Measurements from ENCODE around the gene FAM50A.
"Not testable (repeated sequence)": the region's sequence is repeated elsewhere in the genome, so short reads cannot be mapped to it uniquely, and the experiment has no call there.

FAM50A gene, protein sequence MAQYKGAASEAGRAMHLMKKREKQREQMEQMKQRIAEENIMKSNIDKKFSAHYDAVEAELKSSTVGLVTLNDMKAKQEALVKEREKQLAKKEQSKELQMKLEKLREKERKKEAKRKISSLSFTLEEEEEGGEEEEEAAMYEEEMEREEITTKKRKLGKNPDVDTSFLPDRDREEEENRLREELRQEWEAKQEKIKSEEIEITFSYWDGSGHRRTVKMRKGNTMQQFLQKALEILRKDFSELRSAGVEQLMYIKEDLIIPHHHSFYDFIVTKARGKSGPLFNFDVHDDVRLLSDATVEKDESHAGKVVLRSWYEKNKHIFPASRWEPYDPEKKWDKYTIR

GRCh38 chrX:154443992-154444754, at the start of gene FAM50A:
Gene FAM50A, plus strand, starts transcription at chrX:154444141. Its CDS starts 95 bp downstream, at chrX:154444236.
- peak; percentile 82 for DNase-seq

DNA sequence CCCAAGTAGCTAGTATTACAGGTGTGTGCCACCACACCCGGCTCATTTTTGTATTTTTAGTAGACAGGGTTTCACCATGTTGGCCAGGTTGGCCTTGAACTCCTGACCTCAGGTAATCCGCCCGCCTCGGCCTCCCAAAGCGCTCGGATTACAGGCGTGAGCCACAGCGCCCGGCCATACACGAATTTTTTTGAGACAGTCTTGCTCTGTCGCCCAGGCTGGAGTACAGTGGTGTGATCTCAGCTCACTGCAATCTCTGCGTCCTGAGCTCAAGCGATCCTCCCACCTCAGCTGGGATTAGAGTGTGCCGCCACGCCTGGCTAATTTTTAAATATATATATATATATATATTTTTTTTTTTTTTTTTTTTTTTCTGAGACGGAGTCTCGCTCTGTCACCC, 47.6 kb upstream of the FAM50A start:
- DNase-seq: not testable (repeated sequence)

DNA sequence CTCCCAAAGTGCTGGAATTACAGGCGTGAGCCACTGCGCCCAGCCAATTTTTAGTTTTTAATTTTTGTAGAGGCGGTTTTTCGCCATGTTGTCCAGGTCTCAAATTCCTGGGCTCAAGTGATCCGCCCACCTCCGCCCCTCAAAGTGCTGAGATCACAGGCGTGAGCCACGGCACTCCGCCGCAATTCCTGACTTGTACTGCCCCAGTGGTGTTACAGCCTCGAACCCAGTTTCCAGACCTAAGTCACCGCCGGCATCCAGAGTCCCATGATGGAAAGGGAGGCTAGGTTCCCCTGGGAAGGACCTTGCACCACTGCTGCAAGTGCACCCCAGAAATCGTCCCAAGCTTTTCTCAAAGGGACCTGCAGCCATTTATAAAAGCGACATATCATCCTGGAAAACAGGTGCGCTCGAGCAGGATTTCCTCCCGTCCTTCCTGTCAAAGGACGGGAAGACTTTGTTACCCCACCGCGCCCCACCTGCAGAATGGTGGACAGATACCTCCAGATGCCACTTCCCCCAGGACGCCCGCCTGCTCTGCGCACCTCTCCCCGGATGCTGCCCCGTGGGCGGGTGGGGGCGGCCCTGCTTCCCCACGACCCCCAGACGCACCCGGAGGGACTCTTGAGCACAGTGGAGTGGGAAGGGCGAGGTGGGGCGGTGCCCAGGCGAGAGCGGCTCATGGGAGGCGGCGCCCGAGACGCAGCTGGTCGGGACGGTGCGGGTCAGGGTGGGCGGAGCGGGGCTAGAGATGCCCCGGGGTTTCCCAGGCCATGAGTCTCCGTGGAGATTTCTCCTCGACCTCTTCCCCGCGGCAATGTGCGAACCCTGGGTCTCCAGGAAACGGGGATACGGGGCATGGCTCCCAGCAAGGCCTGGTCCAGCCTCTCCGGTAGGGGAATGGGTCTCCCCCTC, 46.7 kb upstream of the FAM50A start:
- DNase-seq: peak; percentile 82

GRCh38 chrX:154397888-154398667, 45.9 kb upstream of the FAM50A start, which contains the start of gene RPL10:
Gene RPL10, plus strand, starts transcription at chrX:154398377. Its CDS starts 143 bp downstream, at chrX:154398520.
- peak; percentile 97 for DNase-seq

DNA sequence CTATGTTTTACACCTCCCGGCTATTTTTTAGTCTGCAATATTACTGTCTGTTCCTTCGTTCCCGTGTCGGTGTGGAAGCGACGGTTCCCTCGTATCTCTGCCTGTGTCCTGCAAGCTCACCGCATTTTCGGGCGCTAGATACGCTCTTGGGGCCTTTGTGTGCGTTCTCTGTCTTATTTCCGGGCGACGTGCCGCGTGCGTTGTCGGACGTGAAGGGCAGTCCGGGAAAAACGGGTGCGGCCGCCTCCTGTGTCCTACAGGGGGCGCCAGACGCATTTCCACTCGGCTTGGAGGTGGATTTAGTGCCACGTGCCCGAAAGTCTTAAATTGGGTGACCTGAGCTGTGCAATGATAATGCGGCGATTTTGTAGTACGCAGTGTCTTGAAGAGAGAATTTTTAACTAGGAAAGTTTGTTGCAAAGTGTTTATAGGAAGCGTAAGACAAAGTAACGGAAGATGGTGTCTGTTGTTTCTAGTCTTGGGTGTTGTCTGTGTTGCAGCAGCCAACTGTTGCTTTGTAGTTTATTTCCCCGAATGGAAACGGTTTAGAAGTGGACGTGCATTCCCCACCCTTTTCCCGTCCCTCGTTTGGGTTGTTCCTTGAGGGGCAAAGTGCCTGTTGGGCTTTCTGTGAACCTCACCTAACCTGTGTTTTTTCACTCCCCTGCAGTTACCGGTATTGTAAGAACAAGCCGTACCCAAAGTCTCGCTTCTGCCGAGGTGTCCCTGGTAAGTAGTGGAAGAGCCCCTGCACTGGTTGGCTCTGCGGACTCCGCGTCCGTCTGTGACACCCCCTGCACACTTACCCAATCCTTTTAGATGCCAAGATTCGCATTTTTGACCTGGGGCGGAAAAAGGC, 45.0 kb upstream of the FAM50A start:
- peak; percentile 90 for DNase-seq

- no peak for DNase-seq
These were observed 44.2 kb upstream of the FAM50A start for GRCh38 chrX:154399527-154400368.

DNA sequence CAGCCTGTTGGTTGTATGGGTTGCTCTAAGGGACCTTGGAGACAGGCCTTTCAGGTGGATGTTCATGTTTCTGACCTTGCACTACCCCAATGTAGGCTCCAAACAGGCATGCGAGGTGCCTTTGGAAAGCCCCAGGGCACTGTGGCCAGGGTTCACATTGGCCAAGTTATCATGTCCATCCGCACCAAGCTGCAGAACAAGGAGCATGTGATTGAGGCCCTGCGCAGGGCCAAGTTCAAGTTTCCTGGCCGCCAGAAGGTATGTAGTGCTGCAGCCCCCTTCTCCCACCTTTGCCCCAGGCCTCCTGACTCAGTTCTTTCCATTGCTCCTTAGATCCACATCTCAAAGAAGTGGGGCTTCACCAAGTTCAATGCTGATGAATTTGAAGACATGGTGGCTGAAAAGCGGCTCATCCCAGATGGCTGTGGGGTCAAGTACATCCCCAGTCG, 43.5 kb upstream of the FAM50A start:
- not testable (repeated sequence) for DNase-seq

GRCh38 chrX:154401045-154401799, 42.7 kb upstream of the FAM50A start:
- DNase-seq: peak; percentile 24

GRCh38 chrX:154401918-154402621, 41.9 kb upstream of the FAM50A start:
- DNase-seq: peak; percentile 11

DNA sequence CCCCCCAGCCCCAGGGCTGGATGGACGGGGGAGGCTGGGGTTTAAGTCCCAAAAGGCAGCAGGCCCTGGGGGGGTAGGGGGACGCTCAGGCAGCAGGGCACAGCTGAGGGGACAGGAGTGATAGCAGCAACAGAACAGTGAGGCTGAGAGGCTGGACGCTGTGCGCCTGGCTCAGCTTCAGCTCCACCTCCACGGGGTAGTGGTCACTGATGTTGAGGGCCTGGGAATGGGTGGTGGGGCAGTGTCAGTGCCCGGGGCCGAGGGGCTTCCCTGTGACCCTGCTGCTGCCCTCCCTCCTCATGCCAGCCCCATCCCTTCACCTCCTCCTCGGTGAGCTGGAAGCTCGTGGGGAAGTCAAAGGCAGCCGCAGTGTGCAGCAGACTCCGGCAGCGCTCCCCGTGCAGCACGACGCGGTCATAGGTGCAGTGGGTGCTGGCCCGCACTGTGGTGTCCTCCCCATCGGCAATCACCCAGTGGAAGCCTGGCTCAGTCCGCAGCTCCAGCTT, 41.3 kb upstream of the FAM50A start:
- DNase-seq: no peak

DNA sequence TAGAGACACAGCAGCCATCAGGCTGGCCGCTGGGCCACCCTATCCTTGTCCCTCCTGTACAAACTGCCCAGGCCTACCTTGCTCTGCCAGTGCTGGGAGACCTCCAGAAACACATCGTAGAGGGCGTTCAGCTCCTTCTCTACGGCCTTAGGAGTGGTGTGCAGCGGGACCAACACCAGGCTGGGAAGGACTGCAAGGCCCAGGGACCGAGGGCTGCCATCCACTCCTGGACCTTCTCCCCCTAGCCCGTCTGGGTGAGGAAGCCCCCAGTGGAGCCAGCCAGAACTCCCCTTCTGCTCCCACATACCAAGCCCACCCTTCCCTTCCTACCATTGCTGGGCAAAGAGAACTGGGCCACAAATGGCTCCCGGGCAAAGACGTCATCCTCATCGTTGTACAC, 40.7 kb upstream of the FAM50A start:
- DNase-seq: no peak

DNA sequence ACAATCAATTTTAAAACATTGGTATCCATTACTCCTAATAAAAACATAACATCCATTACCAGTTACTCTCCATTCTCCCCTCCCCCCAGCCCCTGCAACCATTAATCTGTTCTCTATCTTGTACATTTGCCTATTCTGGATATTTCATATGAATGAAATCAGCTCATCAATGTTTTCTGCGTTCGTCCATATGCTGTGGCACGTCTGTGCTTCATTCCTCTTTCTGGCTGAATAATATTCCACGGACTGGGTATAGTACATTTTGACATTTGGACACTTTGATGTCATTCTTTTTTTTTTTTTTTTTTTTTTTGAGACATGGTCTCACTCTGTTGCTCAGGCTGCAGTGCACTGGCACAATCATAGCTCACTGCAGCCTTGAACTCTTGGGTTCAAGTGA, 40.1 kb upstream of the FAM50A start:
- no peak for DNase-seq

GRCh38 chrX:154404625-154405192, 39.2 kb upstream of the FAM50A start:
- DNase-seq: no peak

GRCh38 chrX:154408659-154409221, 35.2 kb upstream of the FAM50A start:
- DNase-seq: no peak

GRCh38 chrX:154409222-154409871, 34.6 kb upstream of the FAM50A start, which contains the start of gene DNASE1L1:
Gene DNASE1L1, minus strand, starts transcription at chrX:154409254. Its CDS starts 3,686 bp downstream, at chrX:154405568.
- DNase-seq: no peak

- DNase-seq: peak; percentile 72
These were observed 32.0 kb upstream of the FAM50A start for GRCh38 chrX:154411981-154412340.

DNA sequence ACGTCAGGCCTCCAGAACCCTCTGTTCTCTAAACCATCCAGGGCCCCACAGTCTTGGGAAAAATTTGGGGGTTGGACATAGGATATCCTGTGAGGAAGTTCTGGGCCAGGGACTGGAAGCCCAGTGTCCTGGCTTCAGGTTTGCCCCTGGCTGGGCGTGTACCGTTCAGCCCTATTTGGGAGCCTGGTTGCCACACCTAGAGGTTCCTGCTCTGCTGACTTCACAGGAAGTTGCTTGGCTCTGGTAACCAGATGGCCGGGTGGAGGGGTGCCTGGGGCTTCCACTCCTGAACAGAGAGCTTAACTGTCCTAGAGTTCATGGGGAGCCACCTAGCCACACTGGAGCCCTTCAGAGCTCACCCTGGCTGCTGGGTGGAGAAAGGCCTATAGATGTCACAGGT, 31.5 kb upstream of the FAM50A start:
- DNase-seq: peak; percentile 71
